HL-60/S4 (cell line): Measurements from ENCODE around the gene TMEM250.

Experiments used
- in situ Hi-C: fragments of 300-500 bp; cut with MboI; formaldehyde crosslinking; loops from 2 replicates; pipeline ENCODE4 v1.14.3; 2022; ENCODE audit warnings: low sequenced_read_pairs

TMEM250 gene

GRCh38 chr9:136096505-136097001 lies 22.1 kb downstream of the TMEM250 start:
- in situ Hi-C loops, result no loop called here

- in situ Hi-C loops, result no loop called here
These were observed 23.3 kb downstream of the TMEM250 start, which contains the start of gene NACC2 for GRCh38 chr9:136095070-136096058. Gene NACC2 (minus strand): TSS chr9:136095289. CDS start chr9:136050521, 44,768 bp downstream.

DNA sequence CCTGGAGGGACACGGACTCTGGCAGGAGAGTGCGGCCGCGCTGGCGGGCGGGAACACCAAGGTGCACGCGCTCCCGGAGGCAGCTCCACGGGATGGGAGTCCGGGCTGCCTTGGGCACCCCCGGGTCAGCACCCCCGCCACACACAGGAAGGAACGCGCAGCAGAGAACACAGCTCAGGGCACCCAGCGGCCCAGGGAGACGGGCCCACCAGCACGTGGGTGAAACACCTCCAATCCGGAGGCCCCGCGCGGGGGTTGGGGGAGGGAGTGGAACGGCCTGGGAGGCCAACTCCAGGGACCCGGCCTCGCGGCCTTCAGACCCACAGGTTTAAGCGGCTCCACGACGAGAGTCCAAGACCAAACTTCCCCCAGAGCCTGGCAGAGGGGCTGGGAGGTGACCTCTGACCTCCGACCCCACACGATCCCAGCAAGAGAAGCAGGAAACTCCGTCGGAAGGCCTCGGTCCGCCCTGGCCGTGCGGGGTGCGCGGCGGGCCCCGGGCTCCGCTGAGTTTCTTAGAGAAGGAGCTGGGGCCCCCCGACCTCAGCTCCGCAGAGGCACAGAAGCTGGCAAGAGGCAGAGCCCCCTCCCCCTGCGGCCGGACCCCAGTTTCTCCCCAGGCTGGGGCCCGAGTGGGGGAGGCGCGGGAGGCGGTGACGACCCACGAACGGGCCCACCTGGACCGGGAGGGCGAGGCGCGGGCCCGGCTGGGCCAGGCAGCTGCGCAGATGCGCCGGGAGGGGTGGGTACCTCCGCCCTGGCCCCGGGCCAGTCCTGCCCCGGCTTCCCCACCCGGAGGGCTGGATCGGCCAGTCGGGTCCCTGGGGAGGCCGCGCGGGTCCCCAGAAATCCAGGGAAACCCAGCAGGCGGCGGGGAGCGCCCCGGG lies 24.4 kb downstream of the TMEM250 start:
- in situ Hi-C loops, result no loop called here

- in situ Hi-C loops, result no loop called here
These were observed 25.2 kb downstream of the TMEM250 start for GRCh38 chr9:136093346-136093986.

DNA sequence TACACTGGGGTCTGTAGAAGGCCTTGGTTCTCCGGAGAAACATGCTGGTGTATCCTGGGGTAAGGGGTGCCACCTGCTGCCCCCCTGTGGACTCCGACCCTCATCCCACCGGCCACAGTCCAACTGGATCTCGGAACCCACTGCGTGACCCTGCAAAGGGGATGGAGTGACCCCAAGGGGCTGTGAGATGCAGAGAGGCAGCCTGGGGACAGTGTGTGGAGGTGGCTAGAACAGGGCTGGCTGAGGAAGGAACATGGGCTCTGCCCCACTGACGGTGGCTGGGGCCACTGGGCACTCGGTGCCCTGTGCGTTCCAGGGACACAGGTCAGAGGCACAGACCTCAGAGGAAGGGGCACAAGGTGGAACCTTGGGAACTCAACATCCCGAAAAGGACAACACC lies 25.9 kb downstream of the TMEM250 start:
- in situ Hi-C loops, result no loop called here

- in situ Hi-C loops, result no loop called here
These were observed 26.4 kb downstream of the TMEM250 start for GRCh38 chr9:136092353-136092650.

GRCh38 chr9:136091582-136092352 lies 26.9 kb downstream of the TMEM250 start:
- in situ Hi-C loops, result no loop called here

GRCh38 chr9:136090768-136091581 lies 27.7 kb downstream of the TMEM250 start:
- in situ Hi-C loops, result no loop called here

GRCh38 chr9:136090056-136090735 lies 28.5 kb downstream of the TMEM250 start:
- in situ Hi-C loops, result no loop called here

- in situ Hi-C loops, result no loop called here
These were observed 29.0 kb downstream of the TMEM250 start for GRCh38 chr9:136089697-136090045.

DNA sequence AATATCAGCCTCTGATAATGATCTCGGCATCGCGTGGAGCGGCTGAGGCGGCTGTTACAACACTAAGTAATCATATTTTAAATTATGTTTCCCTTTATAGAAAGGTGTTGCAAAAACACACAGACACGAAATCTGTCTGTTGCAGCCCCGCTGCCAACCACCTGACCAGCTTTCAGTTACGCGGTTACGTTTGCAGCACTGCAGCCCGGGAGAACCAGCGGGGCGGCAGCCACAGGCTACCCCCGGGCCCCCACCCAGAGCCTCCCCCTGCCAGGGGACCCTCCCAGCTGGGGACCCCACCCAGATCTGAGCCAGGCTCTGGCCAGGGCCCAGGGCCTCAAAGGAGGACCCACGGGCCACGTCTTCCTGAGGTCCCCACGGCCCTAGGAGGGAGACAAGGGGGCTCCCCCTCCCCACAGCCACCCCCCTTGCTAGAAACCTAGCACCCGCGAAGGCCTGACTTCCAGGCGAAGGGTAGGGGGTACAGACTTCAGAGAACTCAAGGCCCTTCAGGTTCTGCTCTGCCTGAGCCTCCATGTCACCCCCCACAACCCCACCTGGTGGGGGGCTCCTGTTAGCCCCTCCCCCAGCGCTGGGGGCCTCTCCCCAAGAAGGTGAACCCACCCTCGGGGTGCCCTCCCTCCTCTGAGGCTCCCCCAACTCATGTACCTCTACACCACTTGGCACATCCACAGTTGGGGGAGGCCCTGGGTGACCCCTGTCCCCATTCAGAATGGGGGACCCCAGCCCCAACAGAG lies 29.6 kb downstream of the TMEM250 start:
- in situ Hi-C loops, result no loop called here

- in situ Hi-C loops, result no loop called here
These were observed 30.2 kb downstream of the TMEM250 start for GRCh38 chr9:136088481-136088938.

DNA sequence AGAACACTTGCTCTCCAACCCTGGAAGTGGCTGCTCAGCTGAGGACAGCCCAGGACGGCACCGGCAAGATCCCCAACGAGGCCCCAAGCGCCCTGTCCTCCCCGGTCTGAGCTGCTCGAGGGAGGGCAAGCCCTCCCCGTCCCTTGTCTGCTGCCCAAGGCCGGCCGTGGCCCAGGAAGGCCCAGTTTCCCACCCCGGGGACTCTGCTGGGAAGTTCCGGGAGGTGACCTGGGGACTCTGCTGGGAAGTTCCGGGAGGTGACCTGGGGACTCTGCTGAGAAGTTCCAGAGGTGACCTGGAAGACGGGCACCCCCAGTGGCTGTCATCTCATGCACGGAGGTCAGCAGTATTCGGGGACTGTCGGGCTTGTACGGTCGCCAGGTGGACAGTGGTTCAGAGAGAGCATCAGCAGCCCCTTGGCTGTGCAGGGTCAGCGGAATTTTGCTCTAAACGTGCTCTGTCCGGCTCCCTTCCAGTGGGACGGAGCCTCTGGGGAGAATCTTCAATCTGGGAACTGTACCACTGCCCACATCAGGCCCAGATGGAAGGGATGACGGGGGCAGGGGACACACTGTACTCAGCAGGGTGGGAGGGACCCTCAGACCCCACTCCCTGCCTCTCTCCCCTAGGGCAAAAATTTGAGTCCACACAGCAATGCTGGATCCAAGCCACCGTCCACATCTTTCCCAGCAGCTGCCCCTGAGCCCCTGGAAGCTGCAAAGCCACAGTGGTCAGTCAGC lies 30.8 kb downstream of the TMEM250 start:
- in situ Hi-C loops, result no loop called here

GRCh38 chr9:136086951-136087740 lies 31.5 kb downstream of the TMEM250 start:
- in situ Hi-C loops, result no loop called here

GRCh38 chr9:136086213-136086881 lies 32.3 kb downstream of the TMEM250 start:
- in situ Hi-C loops, result no loop called here

GRCh38 chr9:136085815-136086212 lies 32.9 kb downstream of the TMEM250 start:
- in situ Hi-C loops, result no loop called here
